ENCODE data around the gene GLI1.

DNA sequence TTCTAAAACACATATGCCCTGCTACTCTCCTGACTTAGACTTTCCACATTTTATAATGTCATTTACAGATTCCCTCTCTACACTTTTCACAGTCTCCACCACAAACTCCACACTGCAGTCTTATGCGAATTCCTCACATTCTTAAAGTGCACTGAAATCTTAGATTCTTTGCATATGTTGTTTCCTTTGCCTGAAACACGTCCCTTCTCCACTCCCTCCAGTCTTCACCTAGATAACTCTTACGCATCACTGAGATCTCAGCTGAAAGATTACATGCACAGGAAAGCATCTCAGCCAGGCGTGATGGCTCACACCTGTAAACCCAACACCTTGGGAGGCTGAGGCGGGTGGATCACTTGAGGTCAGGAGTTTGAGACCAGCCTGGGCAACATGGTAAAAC, 23.9 kb downstream of the GLI1 start:
- TF ChIP-seq POLR2A (IDR thresholded peaks at IDR 0.05; ENCODE audit: insufficient read depth in 1 of 2, low read depth in 2 of 2, low read length in 2 of 2) (no peak), FOXK1 (CRISPR knock-in tag; IDR thresholded peaks at IDR 0.05; ENCODE audit: borderline replicate concordance, low read depth) (no peak), FOXJ3 (CRISPR knock-in tag; IDR thresholded peaks at IDR 0.05; ENCODE audit: borderline replicate concordance) (no peak), TAF1 (CRISPR knock-in tag; IDR thresholded peaks at IDR 0.05) (no peak), YY1 (IDR thresholded peaks at IDR 0.05; ENCODE audit: insufficient read depth, insufficient replicate concordance, low read depth, low read length) (no peak), TBP (CRISPR knock-in tag; IDR thresholded peaks at IDR 0.05) (no peak)

All from HepG2 (cell line).